NCI-H2029 (cell line): Measurements from ENCODE around the gene DPYSL4.
A peak's percentile ranks its signal among the peaks of the same experiment; 100 is the strongest.

Source experiments
- DNase-seq: peaks from one replicate; lab custom pipeline; 2025; lab: John Stamatoyannopoulos, UW

The DPYSL4 gene

DNA sequence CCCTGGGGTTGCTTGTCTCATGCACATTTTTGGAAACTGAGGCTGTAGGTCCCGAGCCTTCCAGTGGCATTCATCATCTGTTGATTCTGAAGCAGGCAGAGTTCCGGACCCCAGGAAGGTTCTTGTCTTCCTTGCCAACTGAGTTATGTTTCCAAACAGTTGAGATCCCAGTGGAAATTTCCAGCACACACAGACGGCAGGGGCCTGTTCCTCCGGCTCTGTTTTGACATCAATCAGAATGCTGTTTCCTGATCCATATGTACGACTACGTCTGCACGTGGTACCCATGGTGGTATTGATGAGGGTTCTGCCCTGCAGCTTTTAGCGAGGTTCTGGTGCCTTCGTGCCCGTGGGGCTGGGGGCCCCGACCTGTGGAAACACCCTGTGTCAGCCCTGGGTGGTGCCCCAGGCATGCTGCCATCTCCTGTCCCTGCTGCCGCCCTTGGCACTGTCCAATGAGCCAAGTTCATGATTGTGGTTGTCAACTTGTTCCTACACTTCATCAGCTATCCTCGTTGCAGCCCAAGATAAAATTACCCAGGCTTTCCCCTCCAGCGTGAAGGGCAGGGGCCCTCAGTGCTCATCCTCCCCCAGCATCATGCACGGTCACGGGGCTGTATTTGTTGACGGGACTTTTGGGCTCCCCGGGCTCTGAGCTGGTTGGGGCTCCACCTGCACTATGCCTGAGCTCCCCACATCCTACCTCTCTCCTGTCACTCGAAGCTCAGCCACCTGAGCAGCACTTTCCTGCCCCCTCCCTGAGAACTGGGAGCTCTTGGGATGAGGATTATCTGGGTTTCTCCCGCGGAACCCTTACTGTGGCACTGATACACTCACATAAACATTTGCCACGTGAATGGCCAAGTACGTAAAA, 7.8 kb upstream of the DPYSL4 start:
- DNase-seq, result no peak

DNA sequence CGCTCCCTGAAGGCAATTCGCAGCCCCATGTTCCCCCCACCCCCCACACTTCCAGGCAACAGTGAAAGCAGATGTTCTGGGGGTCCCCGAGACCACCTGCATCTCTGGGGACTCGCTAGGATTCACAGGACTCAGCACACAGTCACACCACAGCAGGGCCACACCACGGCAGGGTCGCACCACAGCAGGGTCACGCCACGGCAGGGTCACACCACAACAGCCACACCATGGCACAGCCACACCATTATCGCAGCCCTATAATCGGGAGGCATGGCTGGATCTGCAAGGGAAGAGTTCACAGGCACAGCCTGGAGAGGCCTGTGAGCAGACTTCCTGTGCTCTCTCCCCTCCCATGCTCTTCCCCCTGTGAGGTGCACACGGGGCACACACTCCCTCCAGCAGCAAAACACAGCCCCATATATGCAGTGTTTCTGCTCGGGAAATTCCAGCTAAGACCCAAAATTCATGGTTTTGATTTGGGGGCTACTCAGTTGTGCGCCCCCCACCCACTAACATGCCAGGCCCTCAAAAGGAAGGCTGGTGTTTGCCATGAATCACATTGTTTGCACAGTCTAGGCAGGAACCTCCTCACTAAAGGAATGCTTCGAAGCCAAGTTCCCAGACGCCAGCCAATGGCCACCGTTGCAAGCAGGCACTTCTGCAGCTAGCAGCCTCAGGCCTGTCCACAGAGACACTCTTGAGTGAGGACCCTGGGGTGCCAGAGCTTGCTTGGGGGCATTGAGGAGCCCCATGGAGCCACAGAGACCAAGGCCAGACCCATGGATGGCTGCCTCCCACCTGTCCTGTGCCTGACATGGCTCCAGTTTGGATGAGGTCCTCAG, 7.0 kb upstream of the DPYSL4 start:
- no peak for DNase-seq

DNA sequence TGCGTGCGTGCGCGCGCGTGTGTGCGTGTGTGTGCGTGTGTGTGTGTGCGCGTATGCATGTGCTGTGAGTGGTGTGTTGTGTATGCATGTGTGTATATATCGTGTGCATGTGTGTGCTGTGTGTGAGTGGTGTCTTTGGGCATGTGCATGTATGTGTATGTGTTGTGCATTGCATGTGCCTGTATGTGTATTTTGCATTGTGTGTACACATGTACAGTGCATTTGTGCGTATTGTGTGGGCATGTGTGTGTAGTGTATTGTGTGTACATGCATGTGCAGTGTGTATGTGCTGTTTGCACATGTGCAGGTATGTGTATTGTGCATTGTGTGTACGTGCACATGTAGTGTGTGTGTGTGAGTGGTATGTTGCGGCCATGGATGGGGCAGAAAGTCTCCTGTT, 6.0 kb upstream of the DPYSL4 start:
- no peak for DNase-seq

DNA sequence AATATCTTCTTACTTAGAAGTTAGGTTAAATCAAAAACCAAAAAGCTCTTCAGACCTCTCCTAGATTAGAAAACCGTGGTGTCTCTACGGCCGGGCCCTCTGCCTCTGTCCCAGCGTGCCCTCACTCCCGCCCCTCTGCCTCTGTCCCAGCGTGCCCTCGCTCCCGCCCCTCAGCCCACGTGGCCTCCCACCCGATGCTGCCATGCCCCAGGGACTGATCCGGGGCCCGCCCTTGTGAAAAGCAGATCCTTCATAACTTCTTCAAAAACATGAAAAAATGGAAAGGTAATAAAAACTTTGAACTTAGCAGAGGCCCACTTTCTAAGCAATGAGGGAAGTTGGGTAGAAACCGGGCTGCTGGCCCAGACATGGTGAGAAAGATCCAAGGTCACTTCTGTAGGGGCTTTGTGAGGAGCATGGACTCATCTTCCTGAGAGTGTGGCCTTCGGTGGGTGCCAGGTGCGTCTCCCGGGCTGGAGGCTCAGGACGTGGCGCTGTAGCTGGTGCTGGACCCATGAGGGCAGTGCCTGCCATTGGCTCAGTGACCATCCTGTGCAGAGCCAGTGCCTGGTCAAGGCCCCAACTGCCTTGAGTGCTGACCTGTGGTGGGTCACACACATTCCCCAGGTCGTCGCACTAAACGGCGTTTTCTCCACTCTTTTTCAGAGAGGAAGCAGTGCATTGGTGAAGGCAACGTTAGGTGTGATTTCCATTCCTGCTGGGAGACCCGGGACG, 4.9 kb upstream of the DPYSL4 start:
- DNase-seq, result no peak

DNA sequence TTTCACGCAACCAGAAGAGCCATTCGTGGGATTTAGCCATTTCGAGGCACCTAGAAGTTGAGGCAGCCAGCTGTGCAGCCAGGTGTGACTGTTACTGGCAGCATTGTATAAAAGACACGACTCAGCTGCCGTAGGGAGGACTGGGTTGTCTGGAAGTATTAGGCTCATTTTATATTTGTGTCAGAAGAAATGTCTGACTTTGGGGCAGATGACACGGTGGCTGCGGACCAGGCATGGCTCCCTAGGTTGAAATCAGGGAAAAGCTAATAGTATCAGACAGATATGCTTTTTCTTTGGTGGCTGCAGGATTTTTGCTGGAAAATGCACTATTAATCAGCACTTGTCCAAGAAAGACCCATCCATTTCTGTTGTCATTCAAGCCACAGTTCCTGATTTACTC, 4.2 kb upstream of the DPYSL4 start:
- DNase-seq, result no peak

DNA sequence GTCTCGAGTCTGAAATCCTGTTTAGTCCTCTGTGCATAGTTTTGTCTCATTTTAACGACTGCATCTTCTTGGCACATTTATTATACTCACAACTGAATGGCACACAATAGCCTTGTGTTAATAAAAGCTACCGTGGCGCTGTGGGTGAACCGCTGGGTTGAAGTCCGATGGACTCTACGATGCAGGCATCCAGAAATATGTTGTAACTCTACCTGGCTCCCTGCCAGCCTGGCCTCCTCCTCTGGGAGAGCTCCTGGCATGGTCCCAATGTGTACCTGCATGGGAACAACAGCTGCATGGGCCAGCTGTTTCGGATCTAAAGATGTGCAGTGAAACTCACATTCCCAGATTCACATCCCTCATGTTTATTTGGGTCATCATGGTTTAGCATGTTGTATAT, 3.7 kb upstream of the DPYSL4 start:
- peak; percentile 72 for DNase-seq

DNA sequence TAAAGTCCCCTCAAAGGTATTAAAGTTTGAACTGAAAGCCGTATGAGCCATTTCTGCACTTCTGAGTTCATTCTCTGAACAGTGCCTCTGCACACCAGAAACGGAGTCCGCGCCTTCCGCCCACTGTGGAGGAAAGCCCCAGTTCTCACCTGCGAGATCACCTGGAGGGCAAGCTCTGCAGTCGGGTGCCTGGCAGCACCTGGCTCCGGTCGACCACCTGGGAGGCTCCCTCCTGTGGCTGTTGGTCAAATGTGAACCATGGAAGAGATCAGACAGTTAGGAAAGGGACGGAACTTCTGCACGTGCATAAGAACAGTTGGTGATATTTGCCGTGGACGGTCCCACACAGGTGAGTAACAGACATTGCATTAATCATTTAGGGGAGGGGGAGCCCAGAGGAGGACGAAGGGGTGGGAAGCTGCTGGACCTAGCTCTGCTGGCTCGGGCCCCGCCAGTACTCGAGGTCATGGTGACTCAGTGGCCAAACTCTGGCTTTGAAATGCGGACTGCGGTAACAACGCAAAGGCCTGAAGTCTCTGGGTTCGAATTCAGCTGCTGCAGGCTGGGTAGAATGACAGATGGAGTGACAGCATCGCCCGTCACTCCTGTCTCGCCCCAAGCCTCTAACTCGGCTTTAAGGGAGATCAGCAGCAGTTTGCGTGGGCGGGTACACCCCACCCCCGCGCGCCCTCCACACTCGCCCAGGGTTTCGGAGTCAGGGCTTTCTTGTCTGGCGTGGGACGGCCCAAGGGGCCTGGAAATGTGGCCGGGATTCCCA, 1.7 kb upstream of the DPYSL4 start:
- DNase-seq, result no peak

DNA sequence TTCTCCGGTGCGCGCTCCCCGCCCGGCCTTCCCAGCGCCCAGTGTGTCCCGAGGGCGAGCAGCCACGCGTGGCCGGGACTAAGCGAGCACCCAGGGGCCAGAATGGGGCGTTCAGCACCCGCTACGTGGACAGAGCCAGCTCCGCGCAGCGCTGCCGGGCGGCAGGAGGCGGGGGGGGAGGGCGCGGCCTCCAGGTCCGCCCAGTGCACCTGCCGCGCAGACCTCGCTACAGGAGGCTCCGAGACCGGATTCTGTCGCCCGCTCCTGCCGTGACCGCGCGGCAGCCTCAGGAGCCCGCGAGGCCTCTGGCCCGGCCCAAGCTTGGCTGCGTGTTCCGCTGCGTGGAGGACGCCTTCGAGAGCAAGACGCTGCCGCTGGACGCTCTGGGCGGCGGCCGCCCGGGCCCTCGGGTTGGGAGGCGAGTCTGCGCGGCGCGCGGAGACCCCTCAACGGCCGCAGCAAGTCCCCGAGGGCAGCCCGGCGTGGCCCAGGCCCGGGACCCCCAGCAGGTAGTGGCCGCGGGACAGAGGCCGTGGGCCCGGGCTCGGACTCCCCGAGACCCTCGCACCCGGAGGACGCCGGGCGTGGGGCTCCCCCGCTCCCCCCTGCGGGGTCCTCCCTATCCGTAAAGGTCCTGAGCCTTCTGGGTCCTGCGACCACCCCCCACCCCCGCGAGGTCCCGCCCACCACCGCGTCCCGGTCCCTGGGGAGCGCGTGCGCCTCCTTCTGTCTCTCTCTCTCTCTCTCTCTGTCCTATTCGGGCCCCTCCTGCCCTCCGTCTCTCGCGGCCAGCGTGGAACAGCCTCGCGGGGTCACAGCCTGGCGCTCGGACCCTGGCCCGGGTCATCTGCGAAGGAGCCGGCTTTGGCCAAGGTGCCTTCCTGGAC, 904 bp upstream of the DPYSL4 start:
- peak; percentile 38 for DNase-seq

DNA sequence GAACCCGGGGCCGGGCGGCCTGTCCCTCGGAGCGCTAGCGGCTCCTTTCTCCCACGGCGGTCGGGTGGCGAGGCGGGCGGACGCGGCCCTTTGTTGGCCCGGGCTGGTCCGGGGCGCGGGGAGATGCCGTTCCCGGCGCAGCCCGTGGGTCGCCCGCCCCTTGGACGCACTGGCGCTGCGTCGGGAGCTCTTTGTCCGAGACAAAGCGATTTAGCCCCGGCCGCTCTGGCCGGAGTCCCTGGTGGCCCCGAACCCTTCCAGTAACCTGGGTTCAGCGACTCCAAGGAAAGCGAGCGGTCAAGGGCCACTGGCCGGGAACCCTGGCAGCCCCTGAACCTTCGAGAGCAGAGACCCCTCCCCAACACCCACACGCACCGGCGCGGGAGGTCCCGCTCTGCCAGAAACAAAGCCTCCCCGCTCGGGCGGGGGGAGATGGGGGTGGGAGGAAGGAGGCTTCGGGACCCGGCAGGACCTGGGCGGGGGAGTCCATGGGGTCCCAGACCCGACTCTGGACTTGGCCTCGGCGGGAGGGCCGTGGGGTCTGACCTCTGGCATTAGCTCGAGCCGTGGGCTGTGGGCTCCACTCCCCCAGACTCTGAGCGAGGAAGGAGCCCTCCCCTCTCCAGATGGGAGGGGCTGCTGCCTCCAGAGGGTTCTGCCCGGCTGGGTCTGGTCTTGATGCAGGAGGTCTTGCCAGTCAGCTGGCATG, 836 bp downstream of the DPYSL4 start:
- no peak for DNase-seq

DNA sequence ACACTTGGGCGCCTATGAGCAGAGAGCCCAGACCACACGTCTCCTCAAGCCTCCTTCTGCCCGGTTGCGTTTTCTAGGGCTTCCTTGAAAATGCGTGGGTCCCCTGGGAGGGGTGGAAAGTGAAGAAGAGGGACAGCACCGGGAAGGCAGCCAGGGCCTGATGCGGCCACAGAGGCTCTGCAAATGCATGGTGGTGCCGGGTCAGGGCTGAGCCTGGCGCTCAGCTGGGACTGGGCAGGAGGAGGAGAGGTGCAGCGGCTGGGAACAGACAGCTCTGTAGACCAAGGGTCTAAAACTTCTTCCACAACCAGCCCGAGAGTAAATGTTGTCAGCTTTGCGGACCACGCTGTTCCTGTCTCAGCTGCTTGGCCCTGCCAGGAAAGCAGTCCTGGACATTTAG, 1.6 kb downstream of the DPYSL4 start:
- DNase-seq, result no peak

DNA sequence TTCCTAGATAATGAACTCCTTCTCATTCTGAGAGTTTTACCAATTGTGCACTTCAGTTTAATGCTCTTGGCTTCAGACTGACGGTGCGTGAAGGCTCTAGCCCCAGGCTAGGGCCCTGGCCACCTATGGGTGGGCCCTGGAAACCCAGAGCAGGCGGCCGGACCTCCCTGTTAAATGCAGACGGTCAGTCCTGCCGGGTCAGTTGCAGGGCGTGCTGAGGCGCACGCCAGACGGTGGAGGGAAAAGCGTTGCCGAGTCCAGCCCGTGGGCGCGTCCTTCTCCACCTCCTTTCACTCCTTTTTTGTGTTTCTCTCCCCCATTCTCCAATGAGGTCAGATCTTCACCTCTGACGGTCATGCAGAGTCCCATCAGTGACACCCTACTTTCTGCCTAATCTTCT, 2.3 kb downstream of the DPYSL4 start:
- DNase-seq, result no peak

DNA sequence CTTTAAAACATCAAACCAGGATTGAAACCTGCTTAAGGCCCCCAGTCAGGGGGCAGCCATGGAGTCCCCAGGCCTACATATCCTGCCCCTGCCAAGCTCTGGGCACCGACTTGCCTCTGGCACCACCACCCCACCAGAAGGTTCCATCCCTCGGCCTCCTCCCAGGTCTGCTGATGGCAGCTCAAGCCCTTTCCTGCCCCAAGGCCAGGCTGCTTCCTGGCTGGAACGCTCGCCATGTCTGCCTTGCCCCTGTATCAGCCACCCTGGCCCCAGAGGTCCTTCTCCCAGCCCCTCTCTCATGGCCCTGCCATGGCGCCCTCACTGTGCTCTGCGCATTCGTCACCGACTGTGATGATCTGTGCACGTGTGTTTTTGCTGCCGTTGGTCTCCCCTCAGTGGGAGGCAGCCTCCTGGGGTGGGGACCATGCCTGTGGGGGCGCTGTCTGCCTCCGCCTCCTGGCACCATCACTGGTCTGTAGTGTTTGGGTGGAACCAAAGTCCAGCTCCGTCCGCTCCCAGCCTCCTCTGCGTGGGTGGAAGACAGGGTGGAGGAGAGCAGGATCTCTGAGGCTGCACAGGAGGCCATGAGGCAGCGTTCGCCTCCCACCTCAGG, 3.2 kb downstream of the DPYSL4 start:
- no peak for DNase-seq

DNA sequence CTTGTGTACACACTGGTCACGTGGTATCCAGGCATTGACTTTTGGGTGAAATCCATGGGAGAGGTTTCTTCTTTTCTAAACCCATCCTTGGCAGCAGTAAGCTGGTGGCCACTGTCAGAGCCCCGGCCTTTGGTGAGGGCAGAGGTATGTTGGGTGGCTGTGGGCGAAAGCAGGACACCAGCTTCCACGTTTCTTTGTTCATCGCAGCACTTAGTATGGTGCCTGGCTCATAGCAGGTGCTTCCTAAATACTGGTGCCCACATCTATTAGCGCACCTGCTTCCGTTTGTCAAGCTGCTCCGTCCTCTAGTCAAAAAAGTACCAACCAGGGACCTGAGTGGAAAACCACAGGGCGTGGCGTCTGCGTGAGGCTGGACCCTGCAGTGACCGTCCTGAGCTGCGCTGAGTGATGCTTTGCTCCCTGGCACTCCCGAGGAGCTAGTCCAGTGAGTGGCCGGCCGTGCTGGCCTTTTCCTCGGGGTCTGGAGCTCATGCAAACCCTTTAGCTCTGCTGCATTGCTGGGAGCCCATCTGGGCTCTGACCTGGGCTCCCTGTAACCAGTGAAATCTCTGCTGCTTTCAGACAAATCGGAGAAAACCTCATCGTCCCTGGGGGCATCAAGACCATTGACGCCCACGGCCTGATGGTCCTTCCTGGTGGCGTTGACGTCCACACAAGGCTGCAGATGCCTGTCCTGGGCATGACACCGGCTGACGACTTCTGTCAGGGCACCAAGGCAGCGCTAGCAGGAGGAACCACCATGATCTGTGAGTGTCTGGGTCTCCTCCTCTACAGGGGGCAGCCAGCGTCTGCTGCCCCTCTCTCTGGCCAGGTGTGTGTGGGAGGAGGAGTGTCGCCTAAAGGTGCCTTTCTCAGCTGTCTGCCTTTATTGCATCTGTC, 5.6 kb downstream of the DPYSL4 start:
- DNase-seq, result no peak

DNA sequence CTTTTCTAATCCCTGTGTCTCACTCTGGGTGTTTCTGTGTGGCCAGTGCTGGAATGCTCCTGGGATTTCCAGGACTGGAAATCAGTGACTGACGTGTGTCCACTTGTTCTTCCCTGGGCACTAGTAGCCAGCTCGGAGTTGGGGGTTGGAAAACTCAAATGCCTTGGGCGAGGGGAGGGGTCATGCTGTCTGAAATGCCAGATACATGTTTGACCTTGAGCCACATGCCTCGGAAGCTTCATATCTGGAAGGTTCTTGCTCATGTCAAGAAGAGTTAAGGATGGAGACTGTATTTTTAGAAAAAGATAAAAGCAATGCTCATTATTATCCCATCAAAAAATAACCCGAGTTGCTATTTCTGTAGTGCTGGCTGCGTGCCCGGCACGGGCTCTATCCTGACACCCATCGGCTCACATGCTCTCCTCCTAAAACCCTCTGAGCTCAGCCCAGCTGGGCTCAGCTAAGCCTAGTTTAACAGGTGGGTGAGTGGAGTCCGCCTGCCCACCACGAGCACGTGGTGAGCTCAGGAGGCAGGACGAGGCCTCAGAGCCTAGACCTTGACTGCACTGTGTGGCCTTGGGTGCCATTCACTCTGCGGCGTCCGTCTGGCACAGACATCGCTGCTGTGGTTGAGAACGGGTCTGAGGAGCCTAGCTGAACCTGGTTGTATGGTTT, 6.4 kb downstream of the DPYSL4 start:
- DNase-seq, result no peak

DNA sequence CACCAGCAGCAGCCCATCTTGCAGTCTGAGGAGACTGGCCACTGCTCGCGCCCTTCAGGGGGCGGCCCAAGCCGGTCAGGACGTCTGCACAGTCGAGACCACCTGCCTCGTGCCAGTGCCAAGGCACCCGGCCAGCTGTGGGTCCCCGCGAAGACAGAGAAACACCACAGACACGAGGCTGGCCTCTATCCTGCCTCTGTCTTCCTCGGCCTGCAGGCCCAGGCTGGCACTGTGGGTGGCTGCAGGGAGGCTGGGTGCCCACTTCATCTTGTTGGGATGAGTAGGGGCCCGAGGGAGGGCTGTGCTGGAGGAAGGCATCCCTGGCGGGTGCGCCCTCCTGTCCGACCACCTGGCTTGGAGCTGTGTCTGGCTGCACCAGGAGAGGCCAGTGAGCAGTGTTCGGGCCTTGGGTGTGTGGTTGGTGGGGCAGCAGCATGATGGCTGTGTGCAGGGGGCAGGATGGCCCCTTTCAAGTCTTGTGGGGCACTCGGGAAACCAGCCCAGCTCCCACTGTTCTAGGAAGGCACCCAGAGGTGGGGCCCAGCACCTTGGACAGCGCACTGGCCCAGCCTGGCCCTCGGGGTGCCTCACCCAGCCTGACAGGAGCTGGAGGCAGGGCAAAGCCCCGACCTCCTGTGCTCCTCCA, 7.3 kb downstream of the DPYSL4 start:
- DNase-seq, result no peak

DNA sequence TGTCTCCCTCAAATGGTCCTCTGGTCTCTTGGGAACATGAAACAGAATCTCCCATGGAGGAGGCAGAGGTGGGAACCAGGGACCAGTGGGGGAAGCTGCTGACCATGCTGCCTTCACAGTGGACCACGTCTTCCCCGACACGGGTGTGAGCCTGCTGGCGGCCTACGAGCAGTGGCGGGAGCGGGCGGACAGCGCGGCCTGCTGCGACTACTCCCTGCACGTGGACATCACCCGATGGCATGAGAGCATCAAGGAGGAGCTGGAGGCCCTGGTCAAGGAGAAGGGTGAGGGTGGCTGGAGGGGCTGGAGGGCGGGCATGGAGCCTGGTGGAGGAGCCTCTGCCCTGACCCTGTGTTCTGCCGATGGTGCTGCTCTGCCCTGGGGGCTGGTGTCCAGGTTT, 8.0 kb downstream of the DPYSL4 start:
- no peak for DNase-seq

DNA sequence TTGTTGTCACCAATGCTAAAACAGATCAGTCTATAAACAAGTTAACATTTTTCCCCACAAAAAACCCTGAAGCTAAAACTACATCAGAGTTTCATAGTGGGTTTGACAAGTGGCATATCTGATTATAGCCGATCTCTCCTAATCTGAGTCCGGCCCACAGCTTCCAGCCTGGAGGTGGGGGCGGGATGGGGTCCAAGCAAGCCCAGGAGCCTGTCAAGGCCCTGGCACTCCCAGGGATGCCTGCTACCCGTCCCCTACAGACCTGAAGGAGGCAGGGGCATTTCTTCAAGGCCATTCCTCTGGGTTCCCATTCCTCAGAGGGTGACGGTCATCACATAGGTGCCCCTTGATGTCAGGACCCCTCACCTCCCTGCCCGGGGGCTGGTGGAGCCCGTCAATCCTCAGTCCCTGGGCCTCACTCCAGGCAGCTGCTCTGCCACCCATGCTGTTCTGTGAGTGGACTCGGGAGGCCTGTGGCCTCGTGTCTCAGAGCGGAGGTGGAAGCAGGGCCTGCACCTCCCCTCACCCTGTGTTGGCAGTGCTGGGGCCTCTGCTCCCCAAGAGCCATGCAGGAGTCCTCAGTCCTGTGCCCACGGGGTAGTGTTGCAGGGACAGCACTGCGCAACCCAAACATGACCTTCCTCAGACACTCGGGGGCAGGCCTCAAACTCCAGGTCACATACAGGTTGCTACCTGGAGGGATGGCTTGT, 8.8 kb downstream of the DPYSL4 start:
- no peak for DNase-seq
